Activated naive CD4-positive, alpha-beta T cell treated with anti-CD3 and anti-CD28 coated beads for 36 hours (primary cell): ENCODE data around the gene SH3BP1. TPM values are rescaled to one million over a fixed set of nuclear protein-coding genes. Genes with fewer than 3 reads are reported as not detected.
A peak's percentile ranks its signal among the peaks of the same experiment; 100 is the strongest.

Source experiments
- CTCF ChIA-PET: fragments of 350-600 bp; sonication (Branson Sonifier 250); formaldehyde crosslinking; loops from one replicate; lab custom pipeline; 2021; ENCODE audit warnings: antibody characterized with exemption; lab: Charles Lee
- DNase-seq: peaks from one replicate; pipeline ENCODE4 v3.0.0-alpha.2; 2020
- H3K27ac Mint-ChIP-seq: one replicate; pipeline ENCODE4 v1.8.0; 2021; ENCODE audit warnings: mild to moderate bottlenecking, mixed read lengths
- H3K27me3 Mint-ChIP-seq: one replicate; pipeline ENCODE4 v1.8.0; 2021; ENCODE audit warnings: low read depth, mixed read lengths
- H3K36me3 Mint-ChIP-seq: one replicate; pipeline ENCODE4 v1.8.0; 2021; ENCODE audit warnings: low read depth, mixed read lengths
- H3K4me1 Mint-ChIP-seq: one replicate; pipeline ENCODE4 v1.8.0; 2021; ENCODE audit warnings: low read depth, mixed read lengths
- H3K4me3 Mint-ChIP-seq: one replicate; pipeline ENCODE4 v1.8.0; 2021; ENCODE audit warnings: mild to moderate bottlenecking, moderate library complexity, mixed read lengths
- H3K9me3 Mint-ChIP-seq: one replicate; pipeline ENCODE4 v1.8.0; 2021; ENCODE audit warnings: mixed read lengths
- intact Hi-C: fragments of 100-400 bp; cut with micrococcal nuclease; formaldehyde crosslinking; loops from one replicate; pipeline ENCODE4 v1.15.1; 2023
- total RNA-seq, 2 experiments: library from RNA; stranded (reverse); gene quantifications; one replicate each; pipeline ENCODE4 v1.2.3, GENCODE V29; 2021

SH3BP1 gene
- total RNA-seq, 2 experiments from 2014 or later = 45.9 to 51.0 TPM

GRCh38 chr22:37627545-37627944 lies 11.9 kb upstream of the SH3BP1 start:
- CTCF ChIA-PET = interaction anchor here (0.6 to 6.3 kb wide), 8 partner anchors 9 to 236 kb away, joined by 3 to 77 read pairs (median 5); partner anchors contain the start of genes GGA1 and PDXP
- Mint-ChIP-seq H3K4me1 (peaks cover 40% of the 10 kb centered on the region), H3K4me3 (no peak overlapping the region), H3K27ac (peak overlapping the region; percentile 82), H3K9me3 (no peaks in the 10 kb centered on the region), H3K27me3 (no peaks in the 10 kb centered on the region), H3K36me3 (peaks cover 7% of the 10 kb centered on the region)
- intact Hi-C loops = loop anchor here (2.0 to 5.0 kb wide), 3 partner anchors 13 to 180 kb away; partner anchors contain the start of genes GCAT and GGA1
- peak; percentile 70 for DNase-seq

- Mint-ChIP-seq H3K27ac (peak overlapping the region; percentile 15), H3K4me1 (peaks cover 45% of the 10 kb centered on the region), H3K4me3 (no peak overlapping the region), H3K36me3 (peaks cover 4% of the 10 kb centered on the region), H3K27me3 (no peaks in the 10 kb centered on the region), H3K9me3 (no peaks in the 10 kb centered on the region)
- intact Hi-C loops = loop anchor here (5.0 kb wide), 1 partner anchor 178 kb away; the partner anchor contains the start of gene GCAT
- no peak for DNase-seq
- CTCF ChIA-PET = interaction anchor here (0.9 to 6.3 kb wide), 5 partner anchors 8 to 52 kb away, joined by 3 to 77 read pairs (median 29); partner anchors contain the start of gene GGA1
Measured at GRCh38 chr22:37628830-37629229, 10.6 kb upstream of the SH3BP1 start.

- DNase-seq = no peak
- no peak overlapping the region for H3K27ac Mint-ChIP-seq
- H3K4me3 Mint-ChIP-seq = no peak overlapping the region
- intact Hi-C loops = loop anchor here (5.0 kb wide), 1 partner anchor 177 kb away; the partner anchor contains the start of gene GCAT
- no peaks in the 10 kb centered on the region for H3K27me3 Mint-ChIP-seq
- no peaks in the 10 kb centered on the region for H3K9me3 Mint-ChIP-seq
- H3K36me3 Mint-ChIP-seq = peaks cover 3% of the 10 kb centered on the region
- H3K4me1 Mint-ChIP-seq = peaks cover 52% of the 10 kb centered on the region
- CTCF ChIA-PET = interaction anchor here (0.9 to 5.7 kb wide), 3 partner anchors 9 to 23 kb away, joined by 3 to 91 read pairs (median 4); no protein-coding TSS in a partner anchor
Measured at GRCh38 chr22:37629928-37630327, 9.5 kb upstream of the SH3BP1 start.

- intact Hi-C loops = no loop called here
- Mint-ChIP-seq H3K9me3 (no peaks in the 10 kb centered on the region), H3K36me3 (no peaks in the 10 kb centered on the region), H3K27me3 (no peaks in the 10 kb centered on the region), H3K27ac (no peak overlapping the region), H3K4me3 (no peak overlapping the region), H3K4me1 (peaks cover 50% of the 10 kb centered on the region)
- CTCF ChIA-PET = interaction anchor here (1.1 to 5.7 kb wide), 3 partner anchors 12 to 51 kb away, joined by 4 to 91 read pairs (median 32); no protein-coding TSS in a partner anchor
- no peak for DNase-seq
Measured at GRCh38 chr22:37630839-37631435, 8.5 kb upstream of the SH3BP1 start.

DNA sequence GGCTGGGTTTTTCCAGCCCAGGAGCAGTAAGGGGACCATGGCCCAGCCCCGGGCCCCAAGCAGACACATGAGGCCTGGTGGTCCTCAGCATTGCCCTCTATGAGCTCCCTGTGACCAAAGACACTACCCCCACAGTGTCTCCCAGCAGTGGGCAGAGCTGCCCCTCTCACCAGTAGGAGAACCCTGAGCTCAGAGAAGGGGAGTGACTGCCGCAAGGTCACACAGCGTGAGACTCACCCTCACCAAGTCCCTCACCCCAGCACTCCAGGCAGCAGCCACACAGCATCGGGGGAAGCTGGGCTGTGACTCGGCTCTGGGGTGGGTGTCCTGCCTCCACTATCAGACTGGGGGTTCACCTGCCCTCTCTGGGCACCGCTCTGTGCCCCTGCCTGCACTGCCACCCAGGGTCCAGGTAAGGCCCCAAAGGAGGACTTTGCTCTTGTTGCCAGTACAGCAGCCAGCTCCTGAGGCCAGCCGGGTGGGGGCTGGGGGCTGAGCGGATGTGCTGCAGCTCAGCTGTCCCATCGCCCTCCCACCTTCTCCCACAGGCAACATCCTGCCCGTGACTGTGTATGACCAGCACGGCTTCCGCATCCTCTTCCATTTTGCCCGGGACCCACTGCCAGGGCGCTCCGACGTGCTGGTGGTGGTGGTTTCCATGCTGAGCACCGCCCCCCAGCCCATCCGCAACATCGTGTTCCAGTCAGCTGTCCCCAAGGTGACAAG lies 7.9 kb upstream of the SH3BP1 start:
- intact Hi-C loops = no loop called here
- no peaks in the 10 kb centered on the region for H3K27me3 Mint-ChIP-seq
- peak overlapping the region; percentile 56 for H3K27ac Mint-ChIP-seq
- H3K36me3 Mint-ChIP-seq = no peaks in the 10 kb centered on the region
- CTCF ChIA-PET = interaction anchor here (4.9 to 5.7 kb wide), 2 partner anchors 12 to 50 kb away, joined by 32 to 91 read pairs; no protein-coding TSS in a partner anchor
- H3K4me3 Mint-ChIP-seq = no peak overlapping the region
- H3K4me1 Mint-ChIP-seq = peaks cover 49% of the 10 kb centered on the region
- no peak for DNase-seq
- no peaks in the 10 kb centered on the region for H3K9me3 Mint-ChIP-seq

GRCh38 chr22:37632174-37633088 lies 7.0 kb upstream of the SH3BP1 start:
- intact Hi-C loops = loop anchor here (1.0 kb wide), 2 partner anchors 9 to 24 kb away; partner anchors contain the start of gene GGA1
- H3K9me3 Mint-ChIP-seq = no peaks in the 10 kb centered on the region
- CTCF ChIA-PET = interaction anchor here (0.5 to 5.7 kb wide), 6 partner anchors 9 to 89 kb away, joined by 3 to 91 read pairs (median 10); partner anchors contain the start of gene NOL12
- peaks cover 49% of the 10 kb centered on the region for H3K4me1 Mint-ChIP-seq
- H3K27ac Mint-ChIP-seq = peak overlapping the region; percentile 83
- H3K4me3 Mint-ChIP-seq = no peak overlapping the region
- H3K36me3 Mint-ChIP-seq = no peaks in the 10 kb centered on the region
- no peak for DNase-seq
- no peaks in the 10 kb centered on the region for H3K27me3 Mint-ChIP-seq

DNA sequence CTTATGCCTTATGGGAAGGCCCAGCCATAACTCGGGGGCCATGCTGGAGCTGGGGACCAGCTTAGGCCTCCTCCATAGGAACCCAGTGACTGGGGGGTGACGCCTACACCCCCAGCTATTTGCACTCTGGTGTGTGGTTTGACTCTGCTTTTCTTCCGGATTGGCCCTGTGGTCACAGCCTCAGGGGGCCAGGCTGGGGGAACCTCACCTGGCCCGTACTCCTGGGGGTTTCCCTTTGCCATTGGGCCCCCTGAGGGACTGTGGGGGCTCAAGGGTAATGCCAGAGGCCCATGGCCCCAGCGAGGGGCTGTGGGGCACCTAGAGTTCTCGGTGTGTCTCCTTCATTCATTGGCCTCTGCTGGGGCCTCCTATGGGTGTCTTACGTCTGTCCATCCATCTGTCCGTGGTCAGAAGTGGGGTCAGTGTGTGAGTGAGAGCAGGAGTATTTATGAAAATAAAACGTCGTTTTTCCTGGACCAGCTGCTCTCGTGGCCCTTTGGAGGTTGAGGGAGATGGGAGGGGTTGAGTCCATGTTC lies 6.3 kb upstream of the SH3BP1 start:
- CTCF ChIA-PET = interaction anchor here (0.5 to 5.7 kb wide), 6 partner anchors 10 to 90 kb away, joined by 4 to 91 read pairs (median 24); partner anchors contain the start of gene NOL12
- DNase-seq = peak; percentile 35
- Mint-ChIP-seq H3K36me3 (no peaks in the 10 kb centered on the region), H3K9me3 (no peaks in the 10 kb centered on the region), H3K4me3 (no peak overlapping the region), H3K27ac (peak overlapping the region; percentile 83), H3K4me1 (peaks cover 50% of the 10 kb centered on the region), H3K27me3 (no peaks in the 10 kb centered on the region)
- intact Hi-C loops = loop anchor here (1.0 kb wide), 2 partner anchors 10 to 25 kb away; partner anchors contain the start of gene GGA1

DNA sequence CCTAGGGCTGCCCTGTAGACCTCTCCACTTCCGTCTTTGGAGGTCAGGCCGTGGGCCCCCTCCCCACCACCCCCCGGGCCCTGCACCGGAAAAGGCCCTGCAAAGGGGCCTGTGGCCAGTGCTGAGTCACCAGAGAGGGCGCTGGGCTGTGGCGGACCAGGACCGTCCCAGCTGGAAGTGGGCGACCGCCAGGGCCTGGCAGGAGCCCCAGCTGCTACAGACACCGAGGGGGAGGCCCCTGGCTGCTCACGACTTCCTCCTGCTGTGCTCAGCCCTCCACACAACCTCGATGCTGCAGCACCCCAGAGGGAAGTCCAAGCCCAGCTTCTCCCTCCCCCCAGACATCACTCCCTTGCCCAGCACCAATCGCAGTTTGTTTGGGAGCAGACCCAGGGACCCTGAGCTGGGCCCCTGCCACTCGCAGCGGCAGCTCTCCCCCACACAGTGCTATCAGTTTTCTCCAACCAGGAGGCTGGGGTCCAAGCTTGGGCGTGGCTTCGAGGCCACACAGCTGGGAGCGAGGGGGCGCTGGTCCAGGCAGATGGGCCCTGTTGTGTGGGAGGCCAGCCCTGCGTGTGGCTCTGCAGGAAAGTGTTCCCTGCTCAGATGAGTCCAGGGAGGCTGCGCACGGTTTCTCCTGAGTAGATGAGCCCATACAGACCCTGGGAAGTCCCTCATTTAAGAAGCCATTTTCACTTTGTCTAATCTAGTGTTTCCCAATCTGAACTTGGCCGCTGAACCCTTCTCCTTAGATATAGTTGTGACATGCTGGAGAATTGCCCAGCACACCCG lies 5.6 kb upstream of the SH3BP1 start:
- Mint-ChIP-seq H3K27me3 (no peaks in the 10 kb centered on the region), H3K4me3 (peak overlapping the region; percentile 54), H3K27ac (peak overlapping the region; percentile 83), H3K36me3 (no peaks in the 10 kb centered on the region), H3K4me1 (peaks cover 55% of the 10 kb centered on the region), H3K9me3 (no peaks in the 10 kb centered on the region)
- intact Hi-C loops = loop anchor here (1.0 kb wide), 2 partner anchors 11 to 26 kb away; partner anchors contain the start of gene GGA1
- CTCF ChIA-PET = interaction anchor here (0.7 to 5.7 kb wide), 7 partner anchors 9 to 52 kb away, joined by 3 to 91 read pairs (median 17); partner anchors contain the start of genes NOL12 and PDXP
- DNase-seq = peak; percentile 79

- intact Hi-C loops = no loop called here
- no peak for DNase-seq
- CTCF ChIA-PET = interaction anchor here (0.7 to 5.7 kb wide), 6 partner anchors 9 to 48 kb away, joined by 3 to 91 read pairs (median 24); partner anchors contain the start of gene PDXP
- no peaks in the 10 kb centered on the region for H3K9me3 Mint-ChIP-seq
- H3K36me3 Mint-ChIP-seq = no peaks in the 10 kb centered on the region
- peaks cover 57% of the 10 kb centered on the region for H3K4me1 Mint-ChIP-seq
- no peaks in the 10 kb centered on the region for H3K27me3 Mint-ChIP-seq
- peak overlapping the region; percentile 54 for H3K4me3 Mint-ChIP-seq
- H3K27ac Mint-ChIP-seq = peak overlapping the region; percentile 83
Measured at GRCh38 chr22:37634417-37634924, 5.0 kb upstream of the SH3BP1 start.

DNA sequence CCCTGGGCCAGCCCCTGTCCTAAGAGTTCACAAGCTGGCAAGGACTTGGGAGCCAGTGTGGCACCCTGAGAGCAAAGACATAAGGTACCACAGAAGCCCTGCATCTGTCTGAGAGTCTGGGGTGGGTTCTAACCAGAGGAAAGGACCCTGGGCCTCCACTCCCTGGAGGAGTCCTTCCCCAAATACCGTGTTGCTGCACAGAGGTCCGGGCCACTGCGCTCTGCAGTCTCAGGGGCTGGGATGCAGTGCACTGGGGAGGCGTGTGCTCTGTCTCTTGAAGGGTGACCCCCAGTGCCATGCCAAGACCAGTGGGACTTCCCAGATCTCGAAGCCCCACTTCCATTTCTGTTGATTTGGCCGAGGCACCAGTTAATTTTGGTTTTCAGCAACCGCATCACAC lies 4.3 kb upstream of the SH3BP1 start:
- DNase-seq = no peak
- Mint-ChIP-seq H3K9me3 (no peaks in the 10 kb centered on the region), H3K4me3 (no peak overlapping the region), H3K27me3 (no peaks in the 10 kb centered on the region), H3K4me1 (peaks cover 57% of the 10 kb centered on the region), H3K27ac (peak overlapping the region; percentile 83), H3K36me3 (no peaks in the 10 kb centered on the region)
- intact Hi-C loops = no loop called here
- CTCF ChIA-PET = interaction anchor here (2.0 to 5.7 kb wide), 5 partner anchors 8 to 47 kb away, joined by 7 to 91 read pairs (median 32); partner anchors contain the start of gene PDXP
